Urinary bladder (tissue), 4 donors: ENCODE data around the gene OSBPL2. TPM values are rescaled to one million over a fixed set of nuclear protein-coding genes. Genes with fewer than 3 reads are reported as not detected.

Experiments used
- DNase-seq: peaks from one replicate; pipeline ENCODE4 v3.0.0-alpha.2; 2015; ENCODE audit errors: extremely low spot score
- H3K27ac ChIP-seq: one replicate; pipeline ENCODE4 v1.5.1; 2013; ENCODE audit warnings: low read depth, mild to moderate bottlenecking, moderate library complexity
- H3K36me3 ChIP-seq: one replicate; pipeline ENCODE4 v1.6.1; 2013; ENCODE audit warnings: mild to moderate bottlenecking, moderate library complexity; ENCODE audit not compliant: insufficient read depth
- H3K4me1 ChIP-seq: one replicate; pipeline ENCODE4 v1.6.1; 2013; ENCODE audit warnings: mild to moderate bottlenecking, moderate library complexity; ENCODE audit not compliant: insufficient read depth
- H3K4me3 ChIP-seq: one replicate; pipeline ENCODE4 v1.5.1; 2013; ENCODE audit warnings: low read depth, low read length
- WGBS: extraction: QIAGEN DNeasy Blood & Tissue Kit; methylation state at CpG from one replicate; pipeline ENCODE4 v1.1.7; 2013; 5-methylcytosine and 5-hydroxymethylcytosine counted together
- polyA plus RNA-seq: library from polyadenylated mRNA; stranded (reverse); fragments of 200-250 nt; gene quantifications from one replicate; pipeline ENCODE4 v1.2.3, GENCODE V29; 2013
- total RNA-seq: library from RNA; depleted of rRNA; stranded (reverse); fragments of >200 nt; gene quantifications from one replicate; pipeline ENCODE4 v1.2.3, GENCODE V29; 2014
- donor health status: healthy with polysubstance abuse.
- donor health status: healthy.

The OSBPL2 gene
- total and polyA plus RNA-seq, 2 donors: 24.7 to 40.1 TPM

DNA sequence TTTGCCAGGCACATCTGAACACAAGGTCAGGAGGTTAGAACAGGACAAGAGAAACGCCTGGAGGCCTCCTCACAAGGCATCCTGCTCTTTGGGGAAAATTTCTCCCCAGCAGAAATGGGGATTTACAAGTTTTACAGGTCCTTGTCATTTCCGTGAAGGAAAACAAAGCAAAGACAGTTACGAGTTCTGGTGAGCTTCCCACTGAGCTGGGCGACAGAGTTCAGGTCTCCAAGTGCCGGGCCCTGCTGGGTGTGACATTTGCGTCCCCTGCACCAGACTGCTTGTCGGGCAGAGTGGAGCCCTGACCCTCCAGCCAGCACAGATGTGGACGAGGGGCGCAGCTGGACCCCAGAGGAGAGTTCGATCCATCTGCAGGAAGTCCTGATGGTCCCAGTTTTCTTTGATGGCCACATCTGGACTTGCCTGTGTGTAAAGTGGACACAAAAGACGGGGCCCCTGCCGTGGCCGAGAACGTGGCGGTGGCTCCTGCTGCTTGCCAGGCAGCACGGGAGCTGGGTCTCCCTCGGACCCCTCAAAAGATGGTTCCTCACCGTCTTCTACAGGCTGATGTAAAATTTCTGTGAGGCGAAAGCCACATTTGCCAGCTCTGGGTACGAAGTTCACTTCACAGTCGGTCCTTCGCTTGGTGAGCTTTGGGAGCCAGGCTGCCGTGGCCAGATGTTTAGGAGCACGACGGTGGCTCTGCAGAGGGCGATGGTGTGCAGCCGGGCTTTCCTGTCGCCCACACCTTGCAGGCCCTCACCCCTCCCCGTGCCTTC, 59.3 kb downstream of the OSBPL2 start:
- Histone ChIP-seq H3K4me3 (no peak overlapping the region), H3K27ac (no peak overlapping the region), H3K36me3 (no peaks in the 10 kb centered on the region), H3K4me1 (no peaks in the 10 kb centered on the region)
- 85% methylated on average over 29 of the region's 29 CpGs for WGBS
- no peak for DNase-seq

DNA sequence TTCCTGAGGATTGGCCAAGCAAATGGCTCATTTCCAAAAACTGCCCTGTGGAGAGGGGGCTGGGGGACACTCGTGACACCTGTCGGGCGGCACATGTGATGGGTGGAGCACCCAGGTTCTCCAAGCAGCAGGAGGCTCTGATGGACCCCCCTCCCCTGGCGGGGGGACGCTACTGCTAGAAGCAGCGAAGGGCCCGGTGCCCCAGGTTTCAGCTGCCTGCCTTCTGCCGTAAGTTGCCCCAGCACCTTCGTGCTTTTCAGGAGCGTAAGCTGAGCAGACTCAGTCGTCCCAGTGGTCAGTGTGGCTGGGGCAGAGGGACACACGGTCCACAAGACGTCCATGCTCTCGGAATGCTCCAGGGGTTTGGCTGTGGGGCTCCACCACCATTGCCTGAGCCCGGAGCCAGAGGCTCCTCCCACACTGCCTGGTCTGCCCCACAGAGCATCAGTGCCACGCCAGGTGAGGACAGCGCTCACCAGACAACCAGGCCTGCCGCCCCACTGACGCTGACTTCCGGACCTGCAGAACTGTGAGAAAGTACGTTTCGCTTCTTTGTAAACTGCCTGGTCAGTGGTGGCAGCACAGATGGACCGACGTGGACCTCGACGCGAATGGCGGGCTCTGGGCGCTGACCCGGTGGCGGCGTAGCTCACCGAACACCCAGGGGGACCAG, 60.4 kb downstream of the OSBPL2 start:
- H3K27ac ChIP-seq: no peak overlapping the region
- 91% methylated on average over 33 of the region's 33 CpGs for WGBS
- no peak overlapping the region for H3K4me3 ChIP-seq
- DNase-seq: no peak
- H3K4me1 ChIP-seq: no peaks in the 10 kb centered on the region
- no peaks in the 10 kb centered on the region for H3K36me3 ChIP-seq

GRCh38 chr20:62299666-62300236, 61.4 kb downstream of the OSBPL2 start:
- WGBS: 81% methylated on average over 12 of the region's 12 CpGs
- DNase-seq: no peak
- H3K4me3 ChIP-seq: no peak overlapping the region
- no peaks in the 10 kb centered on the region for H3K4me1 ChIP-seq
- no peak overlapping the region for H3K27ac ChIP-seq
- H3K36me3 ChIP-seq: no peaks in the 10 kb centered on the region

DNA sequence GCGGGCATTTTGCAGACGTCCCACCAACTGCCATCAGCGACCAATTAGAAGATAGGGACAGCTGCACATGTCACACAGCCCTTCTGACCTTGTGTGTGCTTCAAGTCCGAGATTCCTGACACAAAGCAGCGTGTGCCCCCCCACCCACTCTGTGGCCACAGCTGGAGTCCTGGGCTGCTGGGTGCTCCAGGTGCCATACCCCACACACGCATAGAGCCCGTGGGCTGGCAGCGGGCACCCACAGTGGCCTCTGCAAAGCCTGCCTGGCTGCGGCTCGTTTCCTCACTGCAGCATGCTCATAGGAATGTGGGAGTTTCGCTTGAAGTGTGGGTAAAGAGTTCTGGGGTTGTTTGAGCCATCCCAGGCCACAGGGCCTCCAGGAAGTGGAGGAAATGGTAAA, 62.0 kb downstream of the OSBPL2 start:
- H3K4me3 ChIP-seq: no peak overlapping the region
- WGBS: 79% methylated on average over 11 of the region's 11 CpGs
- no peaks in the 10 kb centered on the region for H3K36me3 ChIP-seq
- no peaks in the 10 kb centered on the region for H3K4me1 ChIP-seq
- H3K27ac ChIP-seq: no peak overlapping the region
- no peak for DNase-seq

- Histone ChIP-seq H3K4me3 (no peak overlapping the region), H3K36me3 (no peaks in the 10 kb centered on the region), H3K27ac (no peak overlapping the region), H3K4me1 (no peaks in the 10 kb centered on the region)
- WGBS: 84% methylated on average over 11 of the region's 11 CpGs
- DNase-seq: no peak
These were observed 62.9 kb downstream of the OSBPL2 start for GRCh38 chr20:62301111-62301668.

DNA sequence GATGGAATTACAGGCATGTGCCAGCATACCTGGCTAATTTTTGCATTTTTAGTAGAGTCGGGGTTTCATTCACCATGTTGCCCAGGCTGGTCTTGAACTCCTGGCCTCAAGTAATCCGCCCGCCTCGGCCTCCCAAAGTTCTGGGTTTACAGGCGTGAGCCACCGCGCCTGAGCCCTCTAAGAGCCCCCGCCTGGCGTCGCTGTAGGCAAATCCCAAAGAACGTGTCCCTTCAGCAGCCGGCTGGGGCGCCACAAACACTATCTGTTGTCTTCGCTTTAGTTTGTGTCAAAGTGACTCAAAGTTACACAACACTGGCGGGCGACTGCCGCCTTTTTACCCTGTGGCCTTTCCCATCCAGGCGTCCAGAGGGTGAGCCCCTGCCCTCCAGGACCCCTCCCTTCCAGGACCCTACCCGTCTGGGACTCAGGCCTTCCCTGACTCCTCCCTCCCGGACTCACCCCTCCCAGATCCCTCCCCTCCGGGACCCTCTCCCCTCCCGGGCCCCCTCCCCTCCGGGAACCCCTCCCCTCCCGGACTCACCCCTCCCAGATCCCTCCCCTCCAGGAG, 63.5 kb downstream of the OSBPL2 start:
- Histone ChIP-seq H3K36me3 (peaks cover 5% of the 10 kb centered on the region), H3K4me3 (peak overlapping the region; percentile 53), H3K27ac (peak overlapping the region; percentile 98), H3K4me1 (no peaks in the 10 kb centered on the region)
- DNase-seq: peak; percentile 75
- 3% methylated on average over 24 of the region's 24 CpGs for WGBS

DNA sequence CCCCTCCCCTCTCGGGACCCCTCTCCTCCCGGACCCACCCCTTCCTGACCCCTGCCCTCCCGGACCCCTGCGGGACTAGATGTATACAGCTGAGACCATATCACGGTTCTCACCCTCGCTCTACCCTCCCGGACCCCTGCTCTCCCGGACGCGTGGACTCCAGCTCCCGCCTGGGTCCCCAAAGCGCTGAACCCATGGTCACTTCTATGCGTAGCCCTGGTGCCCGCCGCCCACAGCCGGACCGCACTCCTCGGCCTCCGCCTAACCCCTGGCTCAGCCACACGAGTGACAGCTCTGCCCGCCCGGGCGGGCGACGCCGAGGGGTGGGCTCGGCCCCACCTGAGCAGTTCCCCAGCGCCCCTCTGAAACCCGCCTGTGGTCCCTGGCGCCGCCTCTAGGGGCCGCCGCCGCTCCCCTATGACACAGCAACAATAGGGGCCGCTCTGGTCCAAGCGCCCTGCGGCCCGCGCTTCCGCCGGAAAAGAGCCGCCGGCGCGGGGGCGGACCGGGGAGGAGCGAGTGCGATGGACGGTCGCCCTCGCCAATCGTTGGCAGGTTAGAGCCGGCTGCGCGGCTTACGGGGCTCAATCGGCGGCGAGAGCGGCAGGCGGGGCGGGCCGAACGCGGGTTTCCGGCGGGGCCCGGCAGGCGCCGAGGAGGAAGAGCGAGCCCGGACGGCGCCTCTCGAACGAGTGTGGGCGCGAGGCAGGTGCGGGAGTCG, 64.2 kb downstream of the OSBPL2 start, which contains the start of gene ADRM1:
Gene ADRM1, plus strand, starts transcription at position 657 of the 721 bp plus-strand sequence. CDS start 572 bp downstream, outside the sequence.
- Histone ChIP-seq H3K4me3 (peak within 1 kb of the TSS; percentile 91), H3K36me3 (peaks cover 5% of the 10 kb centered on the region), H3K27ac (peak within 1 kb of the TSS; percentile 98), H3K4me1 (no peaks in the 10 kb centered on the region)
- DNase-seq: peak; percentile 80
- whole genome bisulfite sequencing: under 1% methylated on average over 81 of the region's 81 CpGs

DNA sequence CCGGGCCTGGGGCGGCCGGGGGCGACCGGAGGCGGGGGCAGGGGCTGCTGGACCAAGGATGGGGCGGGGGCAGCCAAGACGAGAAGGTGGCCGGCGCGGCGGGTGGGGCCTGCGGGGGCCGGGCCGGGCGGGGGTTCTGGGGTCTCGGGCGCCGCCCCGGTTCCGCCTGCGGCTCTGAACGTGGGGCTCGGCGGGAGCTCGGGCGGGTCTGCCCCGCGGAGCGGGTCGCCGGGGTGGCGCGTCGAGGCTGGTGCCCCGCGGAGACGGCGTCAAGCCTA, 64.7 kb downstream of the OSBPL2 start:
- WGBS: under 1% methylated on average over 38 of the region's 39 CpGs
- H3K27ac ChIP-seq: peak overlapping the region; percentile 51
- DNase-seq: no peak
- no peaks in the 10 kb centered on the region for H3K4me1 ChIP-seq
- peaks cover 6% of the 10 kb centered on the region for H3K36me3 ChIP-seq
- peak overlapping the region; percentile 91 for H3K4me3 ChIP-seq

- no peak for DNase-seq
These were observed 65.3 kb downstream of the OSBPL2 start for GRCh38 chr20:62303340-62304226.

GRCh38 chr20:62304331-62305148, 66.2 kb downstream of the OSBPL2 start:
- Histone ChIP-seq H3K4me3 (peak overlapping the region; percentile 91), H3K4me1 (no peaks in the 10 kb centered on the region), H3K36me3 (peaks cover 11% of the 10 kb centered on the region), H3K27ac (no peak overlapping the region)
- DNase-seq: no peak
- WGBS: 77% methylated on average over 29 of the region's 29 CpGs

More at GRCh38 chr20:62303340-62304226, 65.3 kb downstream of the OSBPL2 start:
- no peaks in the 10 kb centered on the region for H3K4me1 ChIP-seq
- peak overlapping the region; percentile 91 for H3K4me3 ChIP-seq
- H3K27ac ChIP-seq: peak overlapping the region; percentile 51
- H3K36me3 ChIP-seq: peaks cover 11% of the 10 kb centered on the region
- WGBS: 2% methylated on average over 66 of the region's 66 CpGs

DNA sequence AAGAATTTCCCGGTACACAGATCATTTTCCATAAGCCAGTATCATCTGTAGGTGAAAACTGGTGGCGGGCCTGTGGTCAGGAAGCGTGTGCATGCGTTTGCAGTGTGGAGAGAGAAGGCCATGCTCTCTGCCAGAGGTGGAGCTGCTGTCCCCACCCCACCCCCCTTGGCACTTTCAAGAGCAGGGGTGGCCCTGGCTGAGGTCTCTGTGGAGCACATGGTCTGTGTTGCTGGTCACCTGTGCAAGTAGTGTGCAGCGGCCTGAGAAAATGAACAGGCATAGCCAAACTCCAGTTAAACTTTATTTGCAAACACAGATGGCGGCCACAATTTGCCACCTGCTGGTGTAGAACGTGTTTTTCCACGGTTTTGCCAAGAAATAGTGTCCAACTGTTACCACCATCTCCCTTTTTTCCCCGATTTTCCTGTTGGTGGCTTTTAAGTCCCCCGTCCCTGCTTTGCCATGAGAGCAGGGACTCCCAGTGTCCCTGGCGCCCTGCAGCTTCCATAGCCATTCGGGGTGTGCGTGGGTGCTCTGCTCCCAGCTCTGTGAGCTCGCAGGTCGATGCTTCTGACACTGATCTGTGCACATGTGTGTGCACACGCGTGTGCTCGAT, 66.9 kb downstream of the OSBPL2 start:
- Histone ChIP-seq H3K36me3 (peaks cover 14% of the 10 kb centered on the region), H3K4me1 (no peaks in the 10 kb centered on the region), H3K27ac (no peak overlapping the region), H3K4me3 (no peak overlapping the region)
- 81% methylated on average over 18 of the region's 18 CpGs for WGBS
- no peak for DNase-seq
